ENCODE results near the gene ZNF646. TPM values are rescaled to one million over a fixed set of nuclear protein-coding genes. Genes with fewer than 3 reads are reported as not detected.

The ZNF646 gene
- polyA plus RNA-seq, 1 donor from 2014 or later = 8.5 TPM

DNA sequence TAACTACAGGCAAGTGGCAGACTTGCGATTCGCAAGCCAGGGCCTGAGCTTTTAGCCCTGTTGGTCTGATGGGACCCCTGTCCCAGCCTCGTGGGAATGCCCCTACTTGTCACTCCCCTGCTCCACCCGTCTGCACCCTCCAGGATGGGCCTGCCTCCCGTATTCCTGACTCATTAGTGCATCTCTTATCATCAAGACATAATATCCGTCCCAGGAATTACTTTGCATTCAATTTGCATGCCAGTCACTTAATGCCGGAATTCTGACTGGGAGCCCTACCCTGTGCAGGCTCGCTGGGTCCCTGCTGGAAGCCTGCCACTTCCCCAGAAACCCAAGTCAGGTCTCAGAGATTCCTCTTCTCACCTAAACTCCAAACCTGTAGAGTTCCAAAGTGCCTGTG, 11.2 kb downstream of the ZNF646 start:
- H3K4me2 ChIP-seq (ENCODE audit: low read length) = no peak overlapping the region

DNA sequence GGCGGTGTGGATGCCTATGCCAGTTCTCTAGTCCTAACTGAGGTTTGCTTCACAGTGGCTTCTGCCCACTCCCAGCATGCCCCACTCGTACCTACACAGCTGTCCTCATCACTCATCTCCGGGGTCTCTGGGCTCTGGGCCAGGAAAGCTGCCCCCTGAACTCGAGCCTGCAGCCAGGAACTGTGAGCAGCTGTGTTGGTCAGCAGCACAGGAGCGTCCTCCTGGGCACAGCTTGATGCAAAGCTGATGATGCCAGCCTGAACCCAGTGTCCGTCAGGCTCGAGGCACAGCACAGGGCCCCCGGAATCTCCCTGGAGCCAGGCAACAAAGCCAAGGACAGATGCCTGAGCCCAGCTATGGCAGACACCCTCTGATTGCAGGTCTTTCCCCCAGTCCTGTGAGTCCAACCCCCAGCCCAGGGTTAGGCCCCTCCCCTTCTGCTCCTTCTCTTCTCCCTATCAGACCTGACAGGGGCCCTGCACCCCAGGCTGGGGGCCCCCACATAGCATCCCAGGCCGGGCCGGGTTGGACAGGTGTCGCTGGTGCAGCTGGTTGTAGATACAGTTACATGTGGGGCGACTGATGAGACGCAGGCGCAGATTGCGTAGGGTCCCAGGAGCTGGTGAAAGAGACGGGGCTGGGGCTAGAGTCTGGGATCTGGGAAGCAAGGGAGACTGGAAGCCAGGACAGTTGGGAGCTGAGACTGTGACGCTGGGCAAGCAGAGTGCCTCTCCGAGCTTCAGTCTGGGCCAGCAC, 11.8 kb downstream of the ZNF646 start:
- Histone ChIP-seq H3K79me2 (replicated peaks; ENCODE audit: insufficient read depth, low read length) (no peaks in the 10 kb centered on the region), H3K4me2 (ENCODE audit: low read length) (no peak overlapping the region), H3K9me2 (ENCODE audit: insufficient read depth, low read length) (no peaks in the 10 kb centered on the region), H3K27ac (ENCODE audit: low read length) (no peak overlapping the region), H3F3A (ENCODE audit: insufficient read depth, low read length, poor library complexity, severe bottlenecking) (no peaks in the 10 kb centered on the region), H4K20me1 (ENCODE audit: insufficient read depth) (no peaks in the 10 kb centered on the region), H2AFZ (ENCODE audit: low read depth, low read length) (no peak overlapping the region), H3K27me3 (ENCODE audit: insufficient read depth, low read depth, low read length) (no peaks in the 10 kb centered on the region), H3K4me3 (ENCODE audit: low read length) (no peak overlapping the region), H3K9me3 (ENCODE audit: low read length) (no peaks in the 10 kb centered on the region), H3K9ac (ENCODE audit: low read length) (no peak overlapping the region), H3K36me3 (ENCODE audit: insufficient read depth, low read length) (peaks cover 5% of the 10 kb centered on the region)
- TF ChIP-seq TAF1 (IDR thresholded peaks at IDR 0.05; ENCODE audit: low read depth) (no peak), SMC3 (conservative IDR thresholded peaks at IDR 0.05; ENCODE audit: poor library complexity) (no peak), RAD21 (conservative IDR thresholded peaks at IDR 0.05) (no peak), REST (IDR thresholded peaks at IDR 0.05; ENCODE audit: borderline replicate concordance) (no peak), EZH2 (IDR thresholded peaks at IDR 0.05; ENCODE audit: borderline replicate concordance, insufficient read depth, low read length, poor library complexity, severe bottlenecking) (no peak), EP300 (conservative IDR thresholded peaks at IDR 0.05; ENCODE audit: poor library complexity, severe bottlenecking) (no peak)

More for the DNA sequence above, 11.2 kb downstream of the ZNF646 start:
- TF ChIP-seq SMC3 (conservative IDR thresholded peaks at IDR 0.05; ENCODE audit: poor library complexity) (no peak), TAF1 (IDR thresholded peaks at IDR 0.05; ENCODE audit: low read depth) (no peak), MXI1 (conservative IDR thresholded peaks at IDR 0.05; ENCODE audit: poor library complexity, severe bottlenecking) (no peak), POLR2AphosphoS5 (IDR thresholded peaks at IDR 0.05) (no peak), REST (IDR thresholded peaks at IDR 0.05; ENCODE audit: borderline replicate concordance) (no peak), EP300 (conservative IDR thresholded peaks at IDR 0.05; ENCODE audit: poor library complexity, severe bottlenecking) (no peak), RAD21 (conservative IDR thresholded peaks at IDR 0.05) (no peak), EZH2 (IDR thresholded peaks at IDR 0.05; ENCODE audit: borderline replicate concordance, insufficient read depth, low read length, poor library complexity, severe bottlenecking) (no peak)
- TF ChIP-seq, protein P1, sequence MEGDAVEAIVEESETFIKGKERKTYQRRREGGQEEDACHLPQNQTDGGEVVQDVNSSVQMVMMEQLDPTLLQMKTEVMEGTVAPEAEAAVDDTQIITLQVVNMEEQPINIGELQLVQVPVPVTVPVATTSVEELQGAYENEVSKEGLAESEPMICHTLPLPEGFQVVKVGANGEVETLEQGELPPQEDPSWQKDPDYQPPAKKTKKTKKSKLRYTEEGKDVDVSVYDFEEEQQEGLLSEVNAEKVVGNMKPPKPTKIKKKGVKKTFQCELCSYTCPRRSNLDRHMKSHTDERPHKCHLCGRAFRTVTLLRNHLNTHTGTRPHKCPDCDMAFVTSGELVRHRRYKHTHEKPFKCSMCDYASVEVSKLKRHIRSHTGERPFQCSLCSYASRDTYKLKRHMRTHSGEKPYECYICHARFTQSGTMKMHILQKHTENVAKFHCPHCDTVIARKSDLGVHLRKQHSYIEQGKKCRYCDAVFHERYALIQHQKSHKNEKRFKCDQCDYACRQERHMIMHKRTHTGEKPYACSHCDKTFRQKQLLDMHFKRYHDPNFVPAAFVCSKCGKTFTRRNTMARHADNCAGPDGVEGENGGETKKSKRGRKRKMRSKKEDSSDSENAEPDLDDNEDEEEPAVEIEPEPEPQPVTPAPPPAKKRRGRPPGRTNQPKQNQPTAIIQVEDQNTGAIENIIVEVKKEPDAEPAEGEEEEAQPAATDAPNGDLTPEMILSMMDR (IDR thresholded peaks at IDR 0.05; ENCODE audit: poor library complexity, severe bottlenecking) = no peak
- Histone ChIP-seq H3F3A (ENCODE audit: insufficient read depth, low read length, poor library complexity, severe bottlenecking) (no peaks in the 10 kb centered on the region), H3K9me3 (ENCODE audit: low read length) (no peaks in the 10 kb centered on the region), H3K9ac (ENCODE audit: low read length) (no peak overlapping the region), H3K27ac (ENCODE audit: low read length) (no peak overlapping the region), H3K79me2 (replicated peaks; ENCODE audit: insufficient read depth, low read length) (no peaks in the 10 kb centered on the region), H3K9me2 (ENCODE audit: insufficient read depth, low read length) (no peaks in the 10 kb centered on the region), H4K20me1 (ENCODE audit: insufficient read depth) (no peaks in the 10 kb centered on the region), H2AFZ (ENCODE audit: low read depth, low read length) (no peak overlapping the region), H3K27me3 (ENCODE audit: insufficient read depth, low read depth, low read length) (no peaks in the 10 kb centered on the region), H3K36me3 (ENCODE audit: insufficient read depth, low read length) (peaks cover 5% of the 10 kb centered on the region), H3K4me3 (ENCODE audit: low read length) (no peak overlapping the region)
